HepG2 (cell line): ENCODE results near the gene RAG2. TPM values are rescaled to one million over a fixed set of nuclear protein-coding genes. Genes with fewer than 3 reads are reported as not detected.

Experiments
- ATF1 ChIP-seq: IDR thresholded peaks from 2 replicates; pipeline ENCODE4 v1.6.1; 2016; ENCODE audit warnings: mild to moderate bottlenecking, control low read depth
- DNMT3B ChIP-seq: conservative IDR thresholded peaks from 2 replicates; pipeline ENCODE4 v1.6.1; 2016; ENCODE audit warnings: missing biosample characterization, control low read depth
- EP300 ChIP-seq, 3 experiments: sonication (generic) in 1 of 3; formaldehyde crosslinking in 1 of 3; IDR thresholded peaks; 2 replicates each; pipeline versions ENCODE4 v1.5.1 to v1.6.1; 2011 to 2020; ENCODE audit warnings: low read depth in 2 of 3, low read length in 2 of 3, borderline replicate concordance in 1 of 3, improper control_type of control experiment in 1 of 3, mild to moderate bottlenecking in 1 of 3, missing genetic modification reagents in 1 of 3, moderate library complexity in 1 of 3
- NFIB ChIP-seq: sonication (generic); formaldehyde crosslinking; IDR thresholded peaks from 2 replicates; pipeline ENCODE4 v1.9.0; 2021; ENCODE audit warnings: missing genetic modification reagents, mild to moderate bottlenecking, borderline replicate concordance
- NFYC ChIP-seq: IDR thresholded peaks from 2 replicates; pipeline ENCODE4 v1.6.1; 2016; ENCODE audit warnings: missing genetic modification reagents, missing compliant biosample characterization
- NR2F6 ChIP-seq, 2 experiments: IDR thresholded peaks; 2 replicates each; pipeline ENCODE4 v1.6.1; 2016; ENCODE audit warnings: antibody characterized with exemption in 1 of 2, mild to moderate bottlenecking in 1 of 2
- RFXANK ChIP-seq: IDR thresholded peaks from 2 replicates; pipeline ENCODE4 v1.6.1; 2016
- SALL1 ChIP-seq: sonication (generic); formaldehyde crosslinking; IDR thresholded peaks from 2 replicates; pipeline ENCODE4 v1.8.0; 2022; ENCODE audit warnings: mild to moderate bottlenecking, missing genetic modification reagents
- SIN3B ChIP-seq: fragments of 150-350 bp; IDR thresholded peaks from 2 replicates; pipeline ENCODE4 v1.6.1; 2014; ENCODE audit warnings: low read length
- ZBTB42 ChIP-seq: sonication (generic); formaldehyde crosslinking; IDR thresholded peaks from 2 replicates; pipeline ENCODE4 v1.5.0; 2020; ENCODE audit warnings: mild to moderate bottlenecking, missing genetic modification reagents
- ZFP1 ChIP-seq: IDR thresholded peaks from 2 replicates; pipeline ENCODE4 v1.6.1; 2016
- ZNF274 ChIP-seq: sonication (generic); formaldehyde crosslinking; IDR thresholded peaks from 2 replicates; pipeline ENCODE4 v1.5.1; 2020; ENCODE audit warnings: mild to moderate bottlenecking, missing genetic modification reagents
- ZNF292 ChIP-seq: sonication (generic); formaldehyde crosslinking; IDR thresholded peaks from 2 replicates; pipeline ENCODE4 v1.8.1; 2022; ENCODE audit warnings: mild to moderate bottlenecking, low read depth, missing genetic modification reagents, borderline replicate concordance
- ZNF3 ChIP-seq: IDR thresholded peaks from 2 replicates; pipeline ENCODE4 v1.7.0; 2017; ENCODE audit warnings: inconsistent platforms
- ZNF556 ChIP-seq: sonication (generic); formaldehyde crosslinking; IDR thresholded peaks from 2 replicates; pipeline ENCODE4 v1.4.0; 2020; ENCODE audit warnings: mild to moderate bottlenecking, missing genetic modification reagents, borderline replicate concordance
- ZNF614 ChIP-seq: IDR thresholded peaks from 2 replicates; pipeline ENCODE4 v1.6.1; 2018; ENCODE audit warnings: missing biosample characterization, missing genetic modification reagents, inconsistent platforms, borderline replicate concordance
- ZNF747 ChIP-seq: sonication (generic); formaldehyde crosslinking; IDR thresholded peaks from 2 replicates; pipeline ENCODE4 v1.8.1; 2023; ENCODE audit warnings: missing genetic modification reagents, mild to moderate bottlenecking, borderline replicate concordance
- ZNF770 ChIP-seq: sonication (generic); formaldehyde crosslinking; IDR thresholded peaks from 2 replicates; pipeline ENCODE4 v1.5.0; 2020; ENCODE audit warnings: mild to moderate bottlenecking, missing genetic modification reagents
- ZNF816 ChIP-seq: sonication (generic); formaldehyde crosslinking; IDR thresholded peaks from 2 replicates; pipeline ENCODE4 v1.8.0; 2022; ENCODE audit warnings: missing genetic modification reagents, mild to moderate bottlenecking, borderline replicate concordance
- polyA plus RNA-seq, 8 experiments: library from polyadenylated mRNA; depleted of rRNA in 3 of 8; stranded (reverse) in 7 of 8; unstranded in 1 of 8; fragments of >200 nt; fragmentation: Illumina TruSeq in 4 of 8; extraction: Trizol in 4 of 8; gene quantifications; 2 replicates each; pipeline versions ENCODE4 v1.2.1 to v1.2.3, GENCODE V29; 2011 to 2016; ENCODE audit warnings: low read depth in 4 of 8, missing spikeins in 1 of 8, mixed read lengths in 1 of 8; ENCODE audit not compliant: insufficient read depth in 1 of 8
- total RNA-seq, 5 experiments: library from RNA; depleted of rRNA; stranded (reverse); fragments of >200 nt; fragmentation: Illumina TruSeq; extraction: Trizol; gene quantifications; 2 replicates each; pipeline ENCODE4 v1.2.3, GENCODE V29; 2016; ENCODE audit warnings: low read depth in 1 of 5
- TF ChIP-seq, protein P1 (sequence below): IDR thresholded peaks from 2 replicates; pipeline ENCODE4 v1.6.1; 2016; ENCODE audit warnings: mild to moderate bottlenecking
- TF ChIP-seq, protein P2 (sequence below): fragments of 450-650 bp; IDR thresholded peaks from 2 replicates; pipeline ENCODE4 v1.6.1; 2016
- TF ChIP-seq, protein P3 (sequence below): sonication (generic); formaldehyde crosslinking; conservative IDR thresholded peaks from 2 replicates; pipeline ENCODE4 v1.4.0; 2020; ENCODE audit warnings: missing genetic modification reagents
- TF ChIP-seq, protein P4 (sequence below): IDR thresholded peaks from 2 replicates; pipeline ENCODE4 v1.6.1; 2016; ENCODE audit warnings: low read depth, borderline replicate concordance

RAG2 gene
- total and polyA plus RNA-seq, 2 of the 13 experiments (the other 11 are each of a cell fraction or from before 2014, with no cell fraction given): not detected

GRCh38 chr11:36594316-36594989, 3.6 kb downstream of the RAG2 start, which contains the start of gene IFTAP (continued):
- TF ChIP-seq, protein P1, sequence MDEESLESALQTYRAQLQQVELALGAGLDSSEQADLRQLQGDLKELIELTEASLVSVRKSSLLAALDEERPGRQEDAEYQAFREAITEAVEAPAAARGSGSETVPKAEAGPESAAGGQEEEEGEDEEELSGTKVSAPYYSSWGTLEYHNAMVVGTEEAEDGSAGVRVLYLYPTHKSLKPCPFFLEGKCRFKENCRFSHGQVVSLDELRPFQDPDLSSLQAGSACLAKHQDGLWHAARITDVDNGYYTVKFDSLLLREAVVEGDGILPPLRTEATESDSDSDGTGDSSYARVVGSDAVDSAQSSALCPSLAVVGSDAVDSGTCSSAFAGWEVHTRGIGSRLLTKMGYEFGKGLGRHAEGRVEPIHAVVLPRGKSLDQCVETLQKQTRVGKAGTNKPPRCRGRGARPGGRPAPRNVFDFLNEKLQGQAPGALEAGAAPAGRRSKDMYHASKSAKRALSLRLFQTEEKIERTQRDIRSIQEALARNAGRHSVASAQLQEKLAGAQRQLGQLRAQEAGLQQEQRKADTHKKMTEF (CRISPR knock-in tag): peak; percentile 36; the same call in 1 of the 2 replicates
- TF ChIP-seq NFYC (CRISPR knock-in tag) (peak; percentile 27; the same call in 1 of the 2 replicates), ZNF292 (CRISPR knock-in tag) (no peak), ZNF556 (CRISPR knock-in tag) (peak; percentile 82), RFXANK (no peak), EP300 (IDR thresholded peaks at IDR 0.05; ENCODE audit: low read depth in 2 of 2, low read length in 2 of 2) (0 out of 4 replicates have a peak, but pooled peaks of 1 of the 2 experiments have one; percentile 17), EP300 (CRISPR knock-in tag; IDR thresholded peaks at IDR 0.05; ENCODE audit: borderline replicate concordance) (no peak), ATF1 (CRISPR knock-in tag) (peak; percentile 71), ZNF770 (CRISPR knock-in tag) (no peak), ZNF274 (CRISPR knock-in tag) (peak; percentile 61; the same call in 1 of the 2 replicates), SIN3B (peak; percentile 64; the same call in 1 of the 2 replicates), ZNF747 (no peak; the same call in 1 of the 2 replicates), NR2F6 (IDR thresholded peaks at IDR 0.05) (peak; percentile 33; the same call in 1 of the 2 replicates), NR2F6 (CRISPR knock-in tag; IDR thresholded peaks at IDR 0.05) (peak; percentile 39; the same call in 1 of the 2 replicates), NFIB (CRISPR knock-in tag) (no peak), ZNF816 (CRISPR knock-in tag) (peak; percentile 33; the same call in 1 of the 2 replicates), DNMT3B (0 out of 2 replicates have a peak, but pooled peaks have one; percentile 71), ZFP1 (peak; percentile 68; the same call in 1 of the 2 replicates), ZNF614 (CRISPR knock-in tag) (peak; percentile 81), ZNF3 (no peak), ZBTB42 (no peak), SALL1 (CRISPR knock-in tag) (peak; percentile 46)
- TF ChIP-seq, protein P2, sequence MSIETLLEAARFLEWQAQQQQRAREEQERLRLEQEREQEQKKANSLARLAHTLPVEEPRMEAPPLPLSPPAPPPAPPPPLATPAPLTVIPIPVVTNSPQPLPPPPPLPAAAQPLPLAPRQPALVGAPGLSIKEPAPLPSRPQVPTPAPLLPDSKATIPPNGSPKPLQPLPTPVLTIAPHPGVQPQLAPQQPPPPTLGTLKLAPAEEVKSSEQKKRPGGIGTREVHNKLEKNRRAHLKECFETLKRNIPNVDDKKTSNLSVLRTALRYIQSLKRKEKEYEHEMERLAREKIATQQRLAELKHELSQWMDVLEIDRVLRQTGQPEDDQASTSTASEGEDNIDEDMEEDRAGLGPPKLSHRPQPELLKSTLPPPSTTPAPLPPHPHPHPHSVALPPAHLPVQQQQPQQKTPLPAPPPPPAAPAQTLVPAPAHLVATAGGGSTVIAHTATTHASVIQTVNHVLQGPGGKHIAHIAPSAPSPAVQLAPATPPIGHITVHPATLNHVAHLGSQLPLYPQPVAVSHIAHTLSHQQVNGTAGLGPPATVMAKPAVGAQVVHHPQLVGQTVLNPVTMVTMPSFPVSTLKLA: no peak
- TF ChIP-seq, protein P3, sequence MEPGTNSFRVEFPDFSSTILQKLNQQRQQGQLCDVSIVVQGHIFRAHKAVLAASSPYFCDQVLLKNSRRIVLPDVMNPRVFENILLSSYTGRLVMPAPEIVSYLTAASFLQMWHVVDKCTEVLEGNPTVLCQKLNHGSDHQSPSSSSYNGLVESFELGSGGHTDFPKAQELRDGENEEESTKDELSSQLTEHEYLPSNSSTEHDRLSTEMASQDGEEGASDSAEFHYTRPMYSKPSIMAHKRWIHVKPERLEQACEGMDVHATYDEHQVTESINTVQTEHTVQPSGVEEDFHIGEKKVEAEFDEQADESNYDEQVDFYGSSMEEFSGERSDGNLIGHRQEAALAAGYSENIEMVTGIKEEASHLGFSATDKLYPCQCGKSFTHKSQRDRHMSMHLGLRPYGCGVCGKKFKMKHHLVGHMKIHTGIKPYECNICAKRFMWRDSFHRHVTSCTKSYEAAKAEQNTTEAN (CRISPR knock-in tag): no peak
- TF ChIP-seq, protein P4, sequence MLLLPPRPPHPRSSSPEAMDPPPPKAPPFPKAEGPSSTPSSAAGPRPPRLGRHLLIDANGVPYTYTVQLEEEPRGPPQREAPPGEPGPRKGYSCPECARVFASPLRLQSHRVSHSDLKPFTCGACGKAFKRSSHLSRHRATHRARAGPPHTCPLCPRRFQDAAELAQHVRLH: peak; percentile 83; the same call in 1 of the 2 replicates
